K562 treated with DMSO at 1 percent for 12 hours (cell line): ENCODE measurements around the gene MYH7B. TPM values are rescaled to one million over a fixed set of nuclear protein-coding genes. Genes with fewer than 3 reads are reported as not detected.

Experiments
- total RNA-seq: library from RNA; unstranded; fragments of 300-600 nt; gene quantifications from 2 replicates; pipeline ENCODE4 v1.2.3, GENCODE V29; 2022; ENCODE audit not compliant: insufficient read depth

MYH7B gene
- total RNA-seq, result not detected in 2 replicates

GRCh38 chr20:34955231-34956040 lies at the start of gene MYH7B, which contains the start of gene GSS:
Gene MYH7B (plus strand): TSS chr20:34955868. CDS start chr20:34978006, 22,138 bp downstream.
Gene GSS (minus strand): TSS chr20:34955806. CDS start chr20:34951852, 3,954 bp downstream.

Other genes with a start within 250 kb of the MYH7B start
- 4.7 and 18.8 TPM in 2 replicates for gene NCOA6, start 130.2 kb upstream of the MYH7B start, total RNA-seq
- 27.9 and 44.4 TPM in 2 replicates for gene GGT7, start 83.0 kb upstream of the MYH7B start, total RNA-seq
- gene ACSS2, start 79.3 kb upstream of the MYH7B start, total RNA-seq, result 46.9 and 65.9 TPM in 2 replicates
- 46.8 and 63.6 TPM in 2 replicates for gene GSS, start 62 bp upstream of the MYH7B start, total RNA-seq
- 67.0 and 96.4 TPM in 2 replicates for gene TRPC4AP, start 136.9 kb downstream of the MYH7B start, total RNA-seq
- 23.9 and 26.9 TPM in 2 replicates for gene EDEM2, start 191.5 kb downstream of the MYH7B start, total RNA-seq
- 14.7 and 15.9 TPM in 2 replicates for gene PROCR, start 216.2 kb downstream of the MYH7B start, total RNA-seq